Upper lobe of left lung (tissue), 6 donors: ENCODE data around the gene USP22. TPM values are rescaled to one million over a fixed set of nuclear protein-coding genes. Genes with fewer than 3 reads are reported as not detected.

Source experiments
- ATAC-seq, 2 donors: fragments of 200-7000 bp; cut with Tn5 transposase; one replicate each; pipeline ENCODE4 v1.9.1; 2022; ENCODE audit warnings: mild to moderate bottlenecking in 2 of 2, moderate library complexity in 2 of 2; ENCODE audit not compliant: low FRiP score in 2 of 2
- DNase-seq, 2 donors: peaks; one replicate each; pipeline ENCODE4 v3.0.0-alpha.2; 2019 to 2020
- H3K27ac ChIP-seq, 4 donors: fragments of 200-600 bp; sonication (generic); one replicate each; pipeline ENCODE4 v1.5.1; 2016 to 2019
- H3K27me3 ChIP-seq, 4 donors: fragments of 200-600 bp; sonication (generic); one replicate each; pipeline ENCODE4 v1.5.1; 2017 to 2019
- H3K36me3 ChIP-seq, 4 donors: fragments of 200-600 bp; sonication (generic); one replicate each; pipeline ENCODE4 v1.5.1; 2016 to 2019
- H3K4me1 ChIP-seq, 4 donors: fragments of 200-600 bp; sonication (generic); one replicate each; pipeline ENCODE4 v1.5.1; 2018 to 2019
- H3K4me3 ChIP-seq, 4 donors: fragments of 200-600 bp; sonication (generic); one replicate each; pipeline ENCODE4 v1.5.1; 2017 to 2019; ENCODE audit warnings: mild to moderate bottlenecking in 2 of 4, moderate library complexity in 1 of 4
- H3K9me3 ChIP-seq, 4 donors: fragments of 200-600 bp; sonication (generic); one replicate each; pipeline ENCODE4 v1.5.1; 2018 to 2019
- CTCF ChIP-seq, 6 experiments: fragments of 450-650 bp in 4 of 6; fragments of 200-600 bp in 2 of 6; sonication (generic) in 2 of 6; IDR thresholded peaks; one replicate each; pipeline ENCODE4 v1.5.1; 2016 to 2019; ENCODE audit warnings: antibody characterized with exemption in 6 of 6
- EP300 ChIP-seq, 4 donors: sonication (generic); formaldehyde crosslinking; IDR thresholded peaks; one replicate each; pipeline ENCODE4 v1.5.1; 2017; ENCODE audit warnings: antibody characterized with exemption in 4 of 4, control low read depth in 2 of 4
- POLR2A ChIP-seq, 4 donors: fragments of 450-650 bp; IDR thresholded peaks; one replicate each; pipeline ENCODE4 v1.5.1; 2016 to 2017; ENCODE audit warnings: antibody characterized with exemption in 4 of 4, mild to moderate bottlenecking in 2 of 4
- POLR2AphosphoS5 ChIP-seq, 2 donors: sonication (generic); formaldehyde crosslinking; IDR thresholded peaks; one replicate each; pipeline ENCODE4 v1.5.1; 2017; ENCODE audit warnings: antibody characterized with exemption in 2 of 2
- WGBS, 2 donors: methylation state at CpG; one replicate each; pipeline ENCODE4 v1.1.5; 2017 to 2018; 5-methylcytosine and 5-hydroxymethylcytosine counted together
- total RNA-seq, 6 donors: library from RNA; depleted of rRNA in 4 of 6; stranded (reverse); fragments of >200 nt in 4 of 6; gene quantifications; one replicate each; pipeline versions ENCODE4 v1.1.0 to v1.2.1, GENCODE V29; 2016 to 2021
- donor health status: DM: no; HTN: no; CAD: no; lungs with moderate emphysema.
- donor health status: DM: no; HTN: yes; CAD: no; lungs with severe emphysema.

The USP22 gene
- total RNA-seq, 6 donors from 2014 or later = 134 to 302 (median 177) TPM

GRCh38 chr17:21046216-21046615 is 3.4 kb upstream of the USP22 start:
- no peak for ATAC-seq
- Histone ChIP-seq H3K36me3 (no peaks in the 10 kb centered on the region), H3K27me3 (no peaks in the 10 kb centered on the region), H3K9me3 (no peaks in the 10 kb centered on the region), H3K27ac (no peak overlapping the region), H3K4me3 (no peak overlapping the region), H3K4me1 (peaks cover 7 to 13% (median 10%) of the 10 kb centered on the region in 4 donors)
- WGBS, 2 donors = 91 to 98% methylated on average over 3 of the region's 3 CpGs
- DNase-seq = no peak
- TF ChIP-seq POLR2AphosphoS5 (IDR thresholded peaks at IDR 0.05) (no peak), EP300 (IDR thresholded peaks at IDR 0.05) (no peak), CTCF (IDR thresholded peaks at IDR 0.05) (no peak), POLR2A (IDR thresholded peaks at IDR 0.05) (no peak)

- ATAC-seq = no peak
- Histone ChIP-seq H3K9me3 (no peaks in the 10 kb centered on the region), H3K27me3 (no peaks in the 10 kb centered on the region), H3K4me3 (no peak overlapping the region), H3K27ac (no peak overlapping the region), H3K36me3 (no peaks in the 10 kb centered on the region), H3K4me1 (peaks cover 20 to 25% (median 21%) of the 10 kb centered on the region in 4 donors)
- DNase-seq = no peak
- WGBS, 2 donors = 95% methylated on average over 10 of the region's 10 CpGs
- TF ChIP-seq EP300 (IDR thresholded peaks at IDR 0.05) = no peak
- no peak for TF ChIP-seq POLR2A (IDR thresholded peaks at IDR 0.05)
- no peak for TF ChIP-seq POLR2AphosphoS5 (IDR thresholded peaks at IDR 0.05)
- TF ChIP-seq CTCF (IDR thresholded peaks at IDR 0.05) = no peak
Observed at GRCh38 chr17:21044971-21045370, 2.2 kb upstream of the USP22 start.

- WGBS, 2 donors = 5 to 12% methylated on average over 12 to 22 of the region's 50 CpGs
- peak overlapping the region; percentile 53 to 98 (median 74) for H3K4me3 ChIP-seq
- peak; percentile 86 to 98 for DNase-seq
- H3K27me3 ChIP-seq = no peaks in the 10 kb centered on the region
- peaks cover 0 to 3% (median 0%) of the 10 kb centered on the region in 4 donors for H3K36me3 ChIP-seq
- ATAC-seq = peak; percentile 94 to 99
- H3K9me3 ChIP-seq = no peaks in the 10 kb centered on the region
- peak overlapping the region; percentile 92 to 100 (median 100) for H3K27ac ChIP-seq
- peak in 1 of 4 donors; percentile 11 for TF ChIP-seq EP300 (IDR thresholded peaks at IDR 0.05)
- peak; percentile 84 to 96 (median 92) for TF ChIP-seq CTCF (IDR thresholded peaks at IDR 0.05)
- TF ChIP-seq POLR2AphosphoS5 (IDR thresholded peaks at IDR 0.05) = peak; percentile 24 to 66
- peak in 3 of 4 donors; percentile 54 to 67 (median 57) for TF ChIP-seq POLR2A (IDR thresholded peaks at IDR 0.05)
- H3K4me1 ChIP-seq = peaks cover 24 to 39% (median 35%) of the 10 kb centered on the region in 4 donors
Observed at GRCh38 chr17:21043296-21044232, 753 bp upstream of the USP22 start.

GRCh38 chr17:21041741-21042457 is 912 bp downstream of the USP22 start:
- Histone ChIP-seq H3K4me3 (peak overlapping the region; percentile 61 to 98 (median 98)), H3K27me3 (no peaks in the 10 kb centered on the region), H3K4me1 (peaks cover 41 to 56% (median 51%) of the 10 kb centered on the region in 4 donors), H3K36me3 (peaks cover 0 to 3% (median 0%) of the 10 kb centered on the region in 4 donors), H3K9me3 (no peaks in the 10 kb centered on the region), H3K27ac (peak overlapping the region; percentile 99 to 100 (median 100))
- DNase-seq (peak; percentile 90 to 91), ATAC-seq (peak; percentile 77 to 78)
- 0 to 1% methylated on average over 26 to 41 of the region's 47 CpGs for WGBS, 2 donors
- TF ChIP-seq CTCF (IDR thresholded peaks at IDR 0.05) = no peak
- TF ChIP-seq EP300 (IDR thresholded peaks at IDR 0.05) = peak in 1 of 4 donors; percentile 52
- peak; percentile 36 to 77 for TF ChIP-seq POLR2AphosphoS5 (IDR thresholded peaks at IDR 0.05)
